GM20000 (cell line): Measurements from ENCODE around the gene ZFAND3.

Experiments used
- DNase-seq: peaks from one replicate; pipeline ENCODE4 v3.0.0; 2012; ENCODE audit warnings: low spot score
- TF ChIP-seq, protein P1 (sequence below): IDR thresholded peaks from 2 replicates; pipeline ENCODE4 v1.5.1; 2012; ENCODE audit warnings: mild to moderate bottlenecking, control low read depth; ENCODE audit errors: extremely low read depth, missing control alignments

ZFAND3 gene

DNA sequence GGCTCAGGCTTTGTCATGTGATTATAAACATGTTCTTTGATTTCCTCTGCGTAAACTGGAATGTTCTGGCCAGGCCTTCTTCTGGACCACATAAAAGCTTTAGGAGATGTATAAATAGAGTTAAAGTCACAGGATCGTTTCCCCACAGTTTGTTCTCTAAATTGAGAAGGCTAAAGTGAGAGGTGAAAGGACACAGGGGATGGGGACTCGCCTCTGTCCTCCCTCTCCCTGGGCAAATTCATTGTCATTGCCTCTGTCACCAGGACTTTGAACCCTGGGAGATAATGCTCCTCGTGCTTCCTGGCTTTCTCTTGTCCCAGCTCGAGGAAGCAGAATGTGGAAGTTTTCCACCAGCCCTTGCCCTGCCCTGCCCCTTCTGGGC lies 20.3 kb upstream of the ZFAND3 start:
- no peak for DNase-seq
- TF ChIP-seq, protein P1, sequence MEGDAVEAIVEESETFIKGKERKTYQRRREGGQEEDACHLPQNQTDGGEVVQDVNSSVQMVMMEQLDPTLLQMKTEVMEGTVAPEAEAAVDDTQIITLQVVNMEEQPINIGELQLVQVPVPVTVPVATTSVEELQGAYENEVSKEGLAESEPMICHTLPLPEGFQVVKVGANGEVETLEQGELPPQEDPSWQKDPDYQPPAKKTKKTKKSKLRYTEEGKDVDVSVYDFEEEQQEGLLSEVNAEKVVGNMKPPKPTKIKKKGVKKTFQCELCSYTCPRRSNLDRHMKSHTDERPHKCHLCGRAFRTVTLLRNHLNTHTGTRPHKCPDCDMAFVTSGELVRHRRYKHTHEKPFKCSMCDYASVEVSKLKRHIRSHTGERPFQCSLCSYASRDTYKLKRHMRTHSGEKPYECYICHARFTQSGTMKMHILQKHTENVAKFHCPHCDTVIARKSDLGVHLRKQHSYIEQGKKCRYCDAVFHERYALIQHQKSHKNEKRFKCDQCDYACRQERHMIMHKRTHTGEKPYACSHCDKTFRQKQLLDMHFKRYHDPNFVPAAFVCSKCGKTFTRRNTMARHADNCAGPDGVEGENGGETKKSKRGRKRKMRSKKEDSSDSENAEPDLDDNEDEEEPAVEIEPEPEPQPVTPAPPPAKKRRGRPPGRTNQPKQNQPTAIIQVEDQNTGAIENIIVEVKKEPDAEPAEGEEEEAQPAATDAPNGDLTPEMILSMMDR, result no peak

- no peak for DNase-seq
- TF ChIP-seq, protein P1, result no peak
Measured at GRCh38 chr6:37800703-37801604, 18.6 kb upstream of the ZFAND3 start.

- TF ChIP-seq, protein P1, result no peak
- DNase-seq, result no peak
Measured at GRCh38 chr6:37801605-37801940, 18.0 kb upstream of the ZFAND3 start.

GRCh38 chr6:37802810-37803209 lies 16.7 kb upstream of the ZFAND3 start:
- no peak for DNase-seq
- TF ChIP-seq, protein P1, result no peak

DNA sequence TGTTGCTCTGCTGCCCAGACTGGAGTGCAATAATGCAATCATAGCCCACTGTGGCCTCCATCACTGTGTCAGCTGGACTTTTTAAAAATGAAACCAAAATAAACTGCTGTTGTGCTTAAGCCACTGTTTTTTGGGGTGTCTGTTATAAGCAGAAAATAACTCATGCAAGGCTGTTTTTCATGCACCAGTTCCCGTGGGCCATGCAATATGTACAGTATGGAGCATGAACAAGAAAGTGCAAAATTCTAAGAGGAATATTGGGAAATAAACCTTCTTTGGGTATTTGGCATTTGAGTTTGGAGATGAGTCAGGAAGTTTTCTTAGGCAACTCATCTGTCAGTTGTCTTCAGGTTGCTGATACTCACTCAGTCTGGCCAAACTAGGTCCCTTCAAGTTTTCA lies 14.9 kb upstream of the ZFAND3 start:
- no peak for DNase-seq
- TF ChIP-seq, protein P1, result no peak

- DNase-seq, result no peak
Measured at GRCh38 chr6:37806213-37806612, 13.3 kb upstream of the ZFAND3 start.

DNA sequence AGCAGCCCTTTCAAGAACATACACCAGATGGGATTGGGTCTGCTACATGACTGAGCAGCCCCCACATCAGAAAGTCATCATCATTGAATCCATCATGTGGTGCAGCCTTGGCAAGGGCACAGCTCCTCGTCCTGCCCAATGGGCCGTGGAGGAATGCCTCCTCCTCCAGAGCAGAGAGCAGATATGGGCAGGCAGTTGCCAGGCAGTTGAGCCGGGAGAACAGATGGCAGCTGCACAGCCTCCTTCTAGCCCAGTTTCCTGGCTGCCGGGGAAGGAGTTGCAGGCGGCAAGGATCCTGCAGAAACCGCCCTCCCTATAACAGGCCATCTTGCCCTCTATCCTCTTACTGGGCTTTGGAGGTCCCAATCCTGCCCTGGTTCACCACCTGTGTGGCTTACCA lies 11.9 kb upstream of the ZFAND3 start:
- TF ChIP-seq, protein P1, result no peak
- DNase-seq, result no peak

More at GRCh38 chr6:37806213-37806612, 13.3 kb upstream of the ZFAND3 start:
- TF ChIP-seq, protein P1, result no peak
